PC-9 (cell line): ENCODE data around the gene CATSPERB. TPM values are rescaled to one million over a fixed set of nuclear protein-coding genes. Genes with fewer than 3 reads are reported as not detected.

ENCODE experiments used
- BruUV-seq: library from RNA; stranded (reverse); fragments of 400-500 nt; replicated peaks from 2 replicates; lab custom pipeline; 2021; lab: Mats Ljungman, UMichigan
- CTCF ChIA-PET: fragments of 300-600 bp; sonication (Branson Sonifier 250); formaldehyde crosslinking; loops from one replicate; lab custom pipeline; 2022; ENCODE audit warnings: antibody characterized with exemption; lab: Charles Lee
- POLR2A ChIA-PET: fragments of 300-600 bp; sonication (Branson Sonifier 250); formaldehyde crosslinking; loops from one replicate; lab custom pipeline; 2022; ENCODE audit warnings: antibody characterized with exemption; ENCODE audit not compliant: unreplicated experiment; lab: Charles Lee
- DNase-seq, 2 experiments: peaks; one replicate each; pipeline versions ENCODE4 v3.0.0 to v3.0.0-alpha.2; 2015 to 2022; ENCODE audit warnings: mixed read lengths in 1 of 2
- H2AFZ ChIP-seq: fragments of 200-600 bp; sonication (generic); 2 replicates; pipeline ENCODE4 v1.8.1; 2017; ENCODE audit warnings: antibody characterized with exemption
- H3F3A ChIP-seq: fragments of 200-600 bp; sonication (generic); 2 replicates; pipeline ENCODE4 v1.8.1; 2017; ENCODE audit warnings: antibody characterized with exemption, mild to moderate bottlenecking, low read depth; ENCODE audit not compliant: insufficient read depth
- H3K27ac ChIP-seq: fragments of 200-600 bp; sonication (generic); 2 replicates; pipeline ENCODE4 v1.6.1; 2016; ENCODE audit warnings: mixed run types
- H3K27me3 ChIP-seq: fragments of 200-600 bp; sonication (generic); 2 replicates; pipeline ENCODE4 v1.6.1; 2016; ENCODE audit warnings: low read depth, mixed run types; ENCODE audit not compliant: insufficient read depth
- H3K36me3 ChIP-seq: fragments of 200-600 bp; sonication (generic); 2 replicates; pipeline ENCODE4 v1.6.1; 2016; ENCODE audit warnings: low read depth, mixed run types
- H3K4me1 ChIP-seq: fragments of 200-600 bp; sonication (generic); replicated peaks from 2 replicates; pipeline ENCODE4 v1.6.1; 2016; ENCODE audit warnings: mixed run types; ENCODE audit not compliant: insufficient read depth
- H3K4me2 ChIP-seq: fragments of 200-600 bp; sonication (generic); 2 replicates; pipeline ENCODE4 v1.6.1; 2017; ENCODE audit warnings: mixed run types
- H3K4me3 ChIP-seq: fragments of 200-600 bp; sonication (generic); 2 replicates; pipeline ENCODE4 v1.6.1; 2016; ENCODE audit warnings: mixed run types
- H3K79me2 ChIP-seq: fragments of 200-600 bp; sonication (generic); 2 replicates; pipeline ENCODE4 v1.6.1; 2017; ENCODE audit warnings: low read depth, mixed run types
- H3K9me2 ChIP-seq: fragments of 200-600 bp; sonication (generic); 2 replicates; pipeline ENCODE4 v1.8.1; 2017; ENCODE audit warnings: mild to moderate bottlenecking; ENCODE audit not compliant: insufficient read depth
- H3K9me3 ChIP-seq: fragments of 200-600 bp; sonication (generic); 2 replicates; pipeline ENCODE4 v1.8.1; 2016; ENCODE audit warnings: low read depth; ENCODE audit not compliant: insufficient read depth
- H4K20me1 ChIP-seq: fragments of 200-600 bp; sonication (generic); 2 replicates; pipeline ENCODE4 v1.8.1; 2017; ENCODE audit not compliant: insufficient read depth
- EZH2 ChIP-seq: fragments of 200-600 bp; sonication (generic); IDR thresholded peaks from 2 replicates; pipeline ENCODE4 v1.8.0; 2017; ENCODE audit warnings: antibody characterized with exemption, low read depth
- intact Hi-C: fragments of 100-400 bp; cut with micrococcal nuclease; formaldehyde crosslinking; loops from one replicate; pipeline ENCODE4 v1.10.0; 2022; ENCODE audit not compliant: unreplicated experiment
- total RNA-seq: library from RNA; stranded (reverse); gene quantifications from 2 replicates; pipeline ENCODE4 v1.2.3, GENCODE V29; 2021
- TF ChIP-seq, protein P1 (sequence below): fragments of 200-600 bp; sonication (generic); conservative IDR thresholded peaks from 2 replicates; pipeline ENCODE4 v1.6.1; 2017; ENCODE audit warnings: mixed run types, antibody characterized with exemption, mild to moderate bottlenecking, moderate library complexity

The CATSPERB gene
- total RNA-seq, 1 experiment from 2014 or later, result not detected

DNA sequence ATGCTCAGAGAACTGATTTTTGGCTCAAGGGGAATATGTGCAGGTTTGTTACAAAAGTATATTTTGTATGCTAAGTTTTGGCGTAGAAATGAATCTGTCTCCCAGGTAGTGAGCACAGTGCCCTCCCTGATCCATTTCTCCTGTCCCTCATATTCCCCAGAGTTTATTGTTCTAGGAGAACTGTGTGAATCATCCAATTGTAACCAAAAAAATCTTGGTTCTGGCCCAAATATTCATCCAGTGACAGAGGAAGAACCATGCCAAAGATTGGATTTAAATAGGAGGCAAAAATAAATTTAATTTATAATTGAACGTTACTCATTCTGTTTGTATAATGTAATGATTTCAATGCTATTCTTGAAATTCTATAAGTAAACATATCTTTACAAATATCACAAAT, 4.8 kb downstream of the CATSPERB start:
- TF ChIP-seq EZH2, result no peak
- TF ChIP-seq, protein P1, sequence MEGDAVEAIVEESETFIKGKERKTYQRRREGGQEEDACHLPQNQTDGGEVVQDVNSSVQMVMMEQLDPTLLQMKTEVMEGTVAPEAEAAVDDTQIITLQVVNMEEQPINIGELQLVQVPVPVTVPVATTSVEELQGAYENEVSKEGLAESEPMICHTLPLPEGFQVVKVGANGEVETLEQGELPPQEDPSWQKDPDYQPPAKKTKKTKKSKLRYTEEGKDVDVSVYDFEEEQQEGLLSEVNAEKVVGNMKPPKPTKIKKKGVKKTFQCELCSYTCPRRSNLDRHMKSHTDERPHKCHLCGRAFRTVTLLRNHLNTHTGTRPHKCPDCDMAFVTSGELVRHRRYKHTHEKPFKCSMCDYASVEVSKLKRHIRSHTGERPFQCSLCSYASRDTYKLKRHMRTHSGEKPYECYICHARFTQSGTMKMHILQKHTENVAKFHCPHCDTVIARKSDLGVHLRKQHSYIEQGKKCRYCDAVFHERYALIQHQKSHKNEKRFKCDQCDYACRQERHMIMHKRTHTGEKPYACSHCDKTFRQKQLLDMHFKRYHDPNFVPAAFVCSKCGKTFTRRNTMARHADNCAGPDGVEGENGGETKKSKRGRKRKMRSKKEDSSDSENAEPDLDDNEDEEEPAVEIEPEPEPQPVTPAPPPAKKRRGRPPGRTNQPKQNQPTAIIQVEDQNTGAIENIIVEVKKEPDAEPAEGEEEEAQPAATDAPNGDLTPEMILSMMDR, result no peak
- Histone ChIP-seq H3F3A (no peaks in the 10 kb centered on the region), H3K36me3 (no peaks in the 10 kb centered on the region), H3K9me2 (no peaks in the 10 kb centered on the region), H3K27me3 (no peaks in the 10 kb centered on the region), H2AFZ (no peak overlapping the region), H3K4me2 (no peak overlapping the region), H4K20me1 (no peaks in the 10 kb centered on the region), H3K9me3 (no peaks in the 10 kb centered on the region), H3K27ac (no peak overlapping the region), H3K79me2 (no peaks in the 10 kb centered on the region), H3K4me1 (no peaks in the 10 kb centered on the region; the same call in 1 of the 2 replicates), H3K4me3 (no peak overlapping the region)
- no TSS peak for BruUV-seq
- intact Hi-C loops, result no loop called here
- DNase-seq, result no peak
- CTCF ChIA-PET, result no interaction called here
- POLR2A ChIA-PET, result no interaction called here

DNA sequence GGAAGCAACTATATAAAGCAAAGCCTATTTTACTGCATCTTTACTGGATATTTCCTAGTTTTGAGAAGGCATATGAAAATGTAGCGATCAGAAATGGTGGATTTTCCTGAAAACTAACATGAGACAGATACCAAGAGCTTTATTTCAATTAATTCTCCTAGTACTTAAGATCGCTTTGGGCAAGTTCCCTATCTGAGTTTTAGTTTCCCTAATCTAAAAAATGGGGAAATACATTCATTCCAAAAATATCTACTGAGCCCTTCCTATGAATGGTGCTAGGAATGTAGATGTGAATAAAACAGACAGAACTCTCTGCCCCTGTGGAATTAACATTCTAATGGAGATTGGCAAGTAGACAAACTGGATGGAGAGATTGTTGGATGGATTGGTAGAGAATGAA, 8.4 kb downstream of the CATSPERB start:
- POLR2A ChIA-PET, result no interaction called here
- Histone ChIP-seq H3F3A (no peaks in the 10 kb centered on the region), H3K27me3 (no peaks in the 10 kb centered on the region), H3K4me2 (no peak overlapping the region), H3K9me3 (no peaks in the 10 kb centered on the region), H4K20me1 (no peaks in the 10 kb centered on the region), H2AFZ (no peak overlapping the region), H3K9me2 (no peaks in the 10 kb centered on the region), H3K27ac (no peak overlapping the region), H3K4me1 (no peaks in the 10 kb centered on the region), H3K36me3 (no peaks in the 10 kb centered on the region), H3K4me3 (no peak overlapping the region), H3K79me2 (no peaks in the 10 kb centered on the region)
- intact Hi-C loops, result no loop called here
- CTCF ChIA-PET, result interaction anchor here (0.6 kb wide), 1 partner anchor 108 kb away, joined by 3 read pairs; no protein-coding TSS in a partner anchor
- BruUV-seq, result no TSS peak
- TF ChIP-seq EZH2, result no peak
- TF ChIP-seq, protein P1, result no peak
- DNase-seq, result no peak

DNA sequence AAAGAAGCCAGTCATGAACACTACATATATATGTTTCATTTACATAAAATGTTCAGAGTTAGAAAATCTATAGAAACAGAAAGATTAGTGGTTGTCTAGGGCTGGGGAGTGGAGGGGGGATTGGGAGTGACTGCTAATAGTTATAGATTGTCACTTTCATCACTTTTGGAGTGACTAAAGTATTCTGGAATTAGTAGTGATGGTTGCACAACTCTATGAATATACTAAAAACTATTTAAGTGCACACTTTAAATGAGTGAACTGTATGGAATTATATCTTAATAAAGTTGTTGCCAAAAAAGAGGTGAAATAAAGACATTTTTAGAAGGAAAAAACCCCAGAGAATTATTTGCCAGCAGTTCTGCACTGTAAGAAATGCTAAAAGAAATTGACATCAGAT, 9.5 kb downstream of the CATSPERB start:
- Histone ChIP-seq H3K36me3 (no peaks in the 10 kb centered on the region), H3K27me3 (no peaks in the 10 kb centered on the region), H3K27ac (no peak overlapping the region), H3K9me3 (no peaks in the 10 kb centered on the region), H4K20me1 (no peaks in the 10 kb centered on the region), H3K79me2 (no peaks in the 10 kb centered on the region), H3K9me2 (no peaks in the 10 kb centered on the region), H3F3A (no peaks in the 10 kb centered on the region), H2AFZ (no peak overlapping the region), H3K4me1 (no peaks in the 10 kb centered on the region), H3K4me2 (no peak overlapping the region), H3K4me3 (no peak overlapping the region)
- CTCF ChIA-PET, result no interaction called here
- POLR2A ChIA-PET, result no interaction called here
- TF ChIP-seq EZH2, result no peak
- TF ChIP-seq, protein P1, result no peak
- no TSS peak for BruUV-seq
- intact Hi-C loops, result no loop called here
- no peak for DNase-seq
